Kidney epithelial cell (primary cell): ENCODE measurements around the gene HMGCL. TPM values are rescaled to one million over a fixed set of nuclear protein-coding genes. Genes with fewer than 3 reads are reported as not detected.
"Not testable (repeated sequence)": the region's sequence is repeated elsewhere in the genome, so short reads cannot be mapped to it uniquely, and the experiment has no call there.

Experiments used
- DNase-seq: peaks from one replicate; pipeline ENCODE4 v3.0.0-alpha.2; 2010; ENCODE audit warnings: low read depth
- H3K27me3 ChIP-seq: 2 replicates; pipeline ENCODE4 v1.6.0; 2011; ENCODE audit warnings: low read length; ENCODE audit not compliant: control insufficient read depth, insufficient read depth
- H3K36me3 ChIP-seq: 2 replicates; pipeline ENCODE4 v1.5.1; 2011; ENCODE audit warnings: low read length; ENCODE audit not compliant: control insufficient read depth, insufficient read depth
- H3K4me3 ChIP-seq: 2 replicates; pipeline ENCODE4 v1.5.1; 2011; ENCODE audit warnings: low read depth, mild to moderate bottlenecking, control low read depth, low read length
- CTCF ChIP-seq: IDR thresholded peaks from 2 replicates; pipeline ENCODE4 v1.5.1; 2011; ENCODE audit warnings: mild to moderate bottlenecking, moderate library complexity, low read length, control low read depth, inconsistent platforms; ENCODE audit not compliant: insufficient read depth, poor library complexity, severe bottlenecking
- total RNA-seq: library from RNA; depleted of rRNA; stranded (reverse); fragments of >200 nt; gene quantifications from 2 replicates; pipeline ENCODE4 v1.2.3, GENCODE V29; 2015

The HMGCL gene
- total RNA-seq, 1 donor from 2014 or later: 65.6 TPM

GRCh38 chr1:23867542-23867894 is 42.3 kb upstream of the HMGCL start:
- DNase-seq: no peak
- Histone ChIP-seq H3K27me3 (no peaks in the 10 kb centered on the region), H3K36me3 (no peaks in the 10 kb centered on the region), H3K4me3 (peak overlapping the region; percentile 89)
- TF ChIP-seq CTCF: no peak

GRCh38 chr1:23865543-23865930 is 40.3 kb upstream of the HMGCL start:
- Histone ChIP-seq H3K27me3 (no peaks in the 10 kb centered on the region), H3K4me3 (no peak overlapping the region), H3K36me3 (no peaks in the 10 kb centered on the region)
- peak; percentile 95 for DNase-seq
- no peak for TF ChIP-seq CTCF

GRCh38 chr1:23864801-23865542 is 39.7 kb upstream of the HMGCL start:
- H3K27me3 ChIP-seq: no peaks in the 10 kb centered on the region
- no peak overlapping the region for H3K4me3 ChIP-seq
- no peaks in the 10 kb centered on the region for H3K36me3 ChIP-seq
- DNase-seq: no peak
- TF ChIP-seq CTCF: no peak

DNA sequence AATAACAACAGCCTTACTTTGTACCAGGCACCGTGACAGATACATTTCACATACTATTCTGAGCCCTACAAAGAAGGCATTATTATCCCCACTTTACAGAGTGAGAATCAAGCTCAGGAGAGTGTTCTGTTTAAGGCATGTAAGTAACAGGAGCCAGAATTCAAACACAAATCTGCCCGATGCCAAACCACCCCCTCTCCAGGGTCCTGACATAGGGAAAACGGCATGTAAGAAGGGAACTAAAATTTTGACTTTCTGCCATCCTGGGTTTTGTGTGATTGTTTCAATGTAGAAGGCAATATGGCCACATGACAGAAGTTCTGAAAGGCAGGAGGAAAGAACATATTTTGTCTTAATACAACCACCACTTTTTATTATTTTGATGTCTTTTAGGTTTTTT is 37.4 kb upstream of the HMGCL start:
- DNase-seq: no peak

DNA sequence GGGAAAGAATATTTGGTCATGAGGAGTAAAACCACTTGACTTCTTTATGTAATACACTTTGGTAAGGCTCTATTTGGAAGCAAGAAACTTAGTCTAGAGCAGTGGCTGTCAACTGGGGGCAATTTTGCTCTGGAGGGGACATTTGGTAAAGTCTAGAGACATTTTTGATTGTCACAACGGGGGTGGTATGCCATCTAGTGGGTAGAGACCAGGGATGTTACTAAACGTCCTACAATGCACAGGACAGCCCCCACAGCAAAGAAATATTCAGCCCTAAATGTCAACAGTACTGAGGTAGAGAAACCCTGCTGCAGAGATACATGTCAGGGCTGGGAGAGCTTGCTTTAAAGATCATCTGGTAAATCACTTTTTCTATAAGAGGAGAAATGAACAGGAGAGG is 29.3 kb upstream of the HMGCL start:
- no peak for DNase-seq
- no peaks in the 10 kb centered on the region for H3K27me3 ChIP-seq

More for the DNA sequence above, 37.4 kb upstream of the HMGCL start:
- no peak overlapping the region for H3K4me3 ChIP-seq
- no peak for TF ChIP-seq CTCF
- no peaks in the 10 kb centered on the region for H3K27me3 ChIP-seq
- no peaks in the 10 kb centered on the region for H3K36me3 ChIP-seq

GRCh38 chr1:23853124-23853523 is 27.9 kb upstream of the HMGCL start:
- not testable (repeated sequence) for H3K27me3 ChIP-seq, DNase-seq, H3K36me3 ChIP-seq, H3K4me3 ChIP-seq

More for the DNA sequence above, 29.3 kb upstream of the HMGCL start:
- TF ChIP-seq CTCF: no peak
- no peaks in the 10 kb centered on the region for H3K36me3 ChIP-seq
- no peak overlapping the region for H3K4me3 ChIP-seq

DNA sequence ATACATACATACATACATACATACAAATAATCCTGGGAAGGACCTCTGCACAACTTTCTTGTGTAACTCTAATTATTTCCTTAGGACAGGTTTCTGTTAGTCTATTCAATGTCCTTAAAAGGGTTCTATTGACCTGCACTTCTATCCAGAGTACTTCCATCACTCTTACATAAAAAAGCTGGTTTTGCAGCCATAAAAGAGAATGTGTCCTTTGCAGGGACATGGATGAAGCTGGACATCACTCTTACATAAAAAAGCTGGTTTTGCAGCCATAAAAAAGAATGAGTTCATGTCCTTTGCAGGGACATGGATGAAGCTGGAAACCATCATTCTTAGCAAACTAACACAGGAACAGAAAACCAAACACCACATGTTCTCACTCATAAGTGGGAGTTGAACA is 26.2 kb upstream of the HMGCL start:
- DNase-seq, H3K4me3 ChIP-seq, H3K36me3 ChIP-seq, H3K27me3 ChIP-seq: not testable (repeated sequence)
